Body of pancreas (tissue), 4 donors: ENCODE data around the gene MICAL2.

Experiments
- POLR2A ChIP-seq, 3 donors: fragments of 450-650 bp; IDR thresholded peaks; one replicate each; pipeline ENCODE4 v1.6.1; 2016; ENCODE audit warnings: antibody characterized with exemption in 3 of 3, mild to moderate bottlenecking in 2 of 3
- TF ChIP-seq, protein P1 (sequence below), 7 experiments: fragments of 450-650 bp in 4 of 7; fragments of 200-600 bp in 3 of 7; sonication (generic) in 3 of 7; IDR thresholded peaks; one replicate each; pipeline ENCODE4 v1.5.1; 2016 to 2019; ENCODE audit warnings: antibody characterized with exemption in 7 of 7

DNA sequence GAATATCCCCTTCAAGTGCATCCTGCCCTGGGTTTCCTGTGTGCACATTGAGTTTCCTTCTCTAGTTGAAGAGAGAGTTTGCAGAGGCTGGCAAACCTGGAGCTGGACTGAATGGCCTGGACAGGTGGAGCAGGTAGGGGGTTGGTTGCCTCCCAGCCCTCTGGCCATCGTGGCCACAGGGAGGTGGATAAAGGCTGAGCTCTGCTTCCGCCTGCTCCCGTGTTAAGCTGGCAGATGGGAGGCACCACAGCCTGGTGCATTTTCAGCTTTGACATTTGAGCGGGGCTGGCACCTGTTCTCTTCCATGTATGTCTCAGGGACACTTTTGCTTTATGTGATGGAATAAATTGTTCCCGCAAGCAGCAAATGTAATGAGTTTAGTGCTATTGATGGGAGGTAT, 11.1 kb downstream of the MICAL2 start:
- TF ChIP-seq, protein P1, sequence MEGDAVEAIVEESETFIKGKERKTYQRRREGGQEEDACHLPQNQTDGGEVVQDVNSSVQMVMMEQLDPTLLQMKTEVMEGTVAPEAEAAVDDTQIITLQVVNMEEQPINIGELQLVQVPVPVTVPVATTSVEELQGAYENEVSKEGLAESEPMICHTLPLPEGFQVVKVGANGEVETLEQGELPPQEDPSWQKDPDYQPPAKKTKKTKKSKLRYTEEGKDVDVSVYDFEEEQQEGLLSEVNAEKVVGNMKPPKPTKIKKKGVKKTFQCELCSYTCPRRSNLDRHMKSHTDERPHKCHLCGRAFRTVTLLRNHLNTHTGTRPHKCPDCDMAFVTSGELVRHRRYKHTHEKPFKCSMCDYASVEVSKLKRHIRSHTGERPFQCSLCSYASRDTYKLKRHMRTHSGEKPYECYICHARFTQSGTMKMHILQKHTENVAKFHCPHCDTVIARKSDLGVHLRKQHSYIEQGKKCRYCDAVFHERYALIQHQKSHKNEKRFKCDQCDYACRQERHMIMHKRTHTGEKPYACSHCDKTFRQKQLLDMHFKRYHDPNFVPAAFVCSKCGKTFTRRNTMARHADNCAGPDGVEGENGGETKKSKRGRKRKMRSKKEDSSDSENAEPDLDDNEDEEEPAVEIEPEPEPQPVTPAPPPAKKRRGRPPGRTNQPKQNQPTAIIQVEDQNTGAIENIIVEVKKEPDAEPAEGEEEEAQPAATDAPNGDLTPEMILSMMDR (IDR thresholded peaks at IDR 0.05), result no peak
- no peak for TF ChIP-seq POLR2A (IDR thresholded peaks at IDR 0.05)
